Hepatocyte (in vitro differentiated cells): ENCODE results near the gene TCFL5. TPM values are rescaled to one million over a fixed set of nuclear protein-coding genes. Genes with fewer than 3 reads are reported as not detected.

ENCODE experiments used
- DNase-seq: peaks from one replicate; pipeline ENCODE4 v3.0.0-alpha.2; 2016; ENCODE audit warnings: low spot score
- H2AFZ ChIP-seq: fragments of 200-600 bp; sonication (generic); 2 replicates; pipeline ENCODE4 v1.6.0; 2016; ENCODE audit warnings: antibody characterized with exemption, mild to moderate bottlenecking
- H3K27ac ChIP-seq: fragments of 200-600 bp; sonication (generic); 2 replicates; pipeline ENCODE4 v1.5.1; 2016; ENCODE audit warnings: mild to moderate bottlenecking
- H3K27me3 ChIP-seq: fragments of 200-600 bp; sonication (generic); 2 replicates; pipeline ENCODE4 v1.6.1; 2016
- H3K36me3 ChIP-seq: fragments of 200-600 bp; sonication (generic); replicated peaks from 2 replicates; pipeline ENCODE4 v1.5.1; 2016; ENCODE audit warnings: low read depth; ENCODE audit not compliant: insufficient read depth
- H3K4me1 ChIP-seq: fragments of 200-600 bp; sonication (generic); 2 replicates; pipeline ENCODE4 v1.5.1; 2016; ENCODE audit warnings: mild to moderate bottlenecking, moderate library complexity; ENCODE audit not compliant: insufficient read depth
- H3K4me2 ChIP-seq: fragments of 200-600 bp; sonication (generic); 2 replicates; pipeline ENCODE4 v1.6.0; 2016
- H3K4me3 ChIP-seq: fragments of 200-600 bp; sonication (generic); 2 replicates; pipeline ENCODE4 v1.5.1; 2016; ENCODE audit warnings: mild to moderate bottlenecking
- H3K79me2 ChIP-seq: fragments of 200-600 bp; sonication (generic); 2 replicates; pipeline ENCODE4 v1.6.0; 2017; ENCODE audit warnings: mild to moderate bottlenecking
- H3K9me2 ChIP-seq: fragments of 200-600 bp; sonication (generic); replicated peaks from 2 replicates; pipeline ENCODE4 v1.6.0; 2017; ENCODE audit warnings: mild to moderate bottlenecking; ENCODE audit not compliant: insufficient read depth
- H3K9me3 ChIP-seq: fragments of 200-600 bp; sonication (generic); 2 replicates; pipeline ENCODE4 v1.5.1; 2016; ENCODE audit warnings: low read depth, mild to moderate bottlenecking
- H4K20me1 ChIP-seq: fragments of 200-600 bp; sonication (generic); 2 replicates; pipeline ENCODE4 v1.6.0; 2016; ENCODE audit warnings: mild to moderate bottlenecking; ENCODE audit not compliant: insufficient read depth, poor library complexity, severe bottlenecking
- CTCF ChIP-seq: fragments of 200-600 bp; sonication (generic); IDR thresholded peaks from 2 replicates; pipeline ENCODE4 v1.5.1; 2016; ENCODE audit warnings: antibody characterized with exemption, mild to moderate bottlenecking; ENCODE audit not compliant: poor library complexity
- EZH2 ChIP-seq: fragments of 200-600 bp; sonication (generic); IDR thresholded peaks from 2 replicates; pipeline ENCODE4 v1.6.1; 2016; ENCODE audit warnings: antibody characterized with exemption, mild to moderate bottlenecking, borderline replicate concordance
- EZH2phosphoT487 ChIP-seq: fragments of 200-600 bp; sonication (generic); IDR thresholded peaks from one replicate; pipeline ENCODE4 v1.6.1; 2018; ENCODE audit warnings: antibody characterized with exemption, mild to moderate bottlenecking, low read depth, moderate library complexity; ENCODE audit not compliant: unreplicated experiment, severe bottlenecking
- WGBS: methylation state at CpG from one replicate; pipeline ENCODE4 v1.1.6; 2016; ENCODE audit warnings: low lambda C conversion rate; ENCODE audit errors: missing lambda C conversion rate; 5-methylcytosine and 5-hydroxymethylcytosine counted together
- polyA plus RNA-seq: library from polyadenylated mRNA; unstranded; fragments of >200 nt; fragmentation: Nextera tagmentation; extraction: Ambion mirVana; gene quantifications from 2 replicates; pipeline ENCODE4 v1.2.1, GENCODE V29; 2016
- total RNA-seq: library from RNA; depleted of rRNA; stranded (reverse); fragments of >200 nt; gene quantifications from 2 replicates; pipeline ENCODE4 v1.2.3, GENCODE V29; 2014

TCFL5 gene
- total and polyA plus RNA-seq, 2 experiments from 2014 or later = 8.5 to 9.5 TPM

GRCh38 chr20:62908971-62909791 is 47.6 kb upstream of the TCFL5 start:
- no peak overlapping the region for H3K27ac ChIP-seq
- H3K27me3 ChIP-seq = no peaks in the 10 kb centered on the region
- no peak overlapping the region for H3K4me2 ChIP-seq
- H3K9me3 ChIP-seq = no peaks in the 10 kb centered on the region
- peaks cover 75% of the 10 kb centered on the region for H3K79me2 ChIP-seq
- no peak for DNase-seq
- no peaks in the 10 kb centered on the region for H3K4me1 ChIP-seq
- no peak overlapping the region for H3K4me3 ChIP-seq
- peaks cover 2% of the 10 kb centered on the region for H3K36me3 ChIP-seq
- H3K9me2 ChIP-seq = no peaks in the 10 kb centered on the region
- H4K20me1 ChIP-seq = peaks cover 75% of the 10 kb centered on the region
- WGBS = 90% methylated on average over 18 of the region's 18 CpGs
- TF ChIP-seq EZH2phosphoT487 (no peak), EZH2 (no peak), CTCF (no peak)
- H2AFZ ChIP-seq = no peak overlapping the region

- WGBS = 81% methylated on average over 16 of the region's 16 CpGs
- TF ChIP-seq CTCF (peak; percentile 39), EZH2phosphoT487 (no peak)
- H3K9me2 ChIP-seq = no peaks in the 10 kb centered on the region
- no peak overlapping the region for H3K4me3 ChIP-seq
- peaks cover 68% of the 10 kb centered on the region for H4K20me1 ChIP-seq
- peaks cover 62% of the 10 kb centered on the region for H3K79me2 ChIP-seq
- H3K9me3 ChIP-seq = no peaks in the 10 kb centered on the region
- DNase-seq = no peak
- no peak overlapping the region for H2AFZ ChIP-seq
- no peaks in the 10 kb centered on the region for H3K27me3 ChIP-seq
- H3K36me3 ChIP-seq = peaks cover 7% of the 10 kb centered on the region
- H3K4me1 ChIP-seq = no peaks in the 10 kb centered on the region
- no peak overlapping the region for H3K27ac ChIP-seq
- no peak overlapping the region for H3K4me2 ChIP-seq
Measured at GRCh38 chr20:62907384-62908317, 46.0 kb upstream of the TCFL5 start.

- H3K4me1 ChIP-seq = no peaks in the 10 kb centered on the region
- H4K20me1 ChIP-seq = peaks cover 59% of the 10 kb centered on the region
- peaks cover 7% of the 10 kb centered on the region for H3K36me3 ChIP-seq
- H3K27ac ChIP-seq = no peak overlapping the region
- H3K9me2 ChIP-seq = no peaks in the 10 kb centered on the region
- no peak for TF ChIP-seq EZH2
- no peak for TF ChIP-seq CTCF
- TF ChIP-seq EZH2phosphoT487 = no peak
- H3K9me3 ChIP-seq = no peaks in the 10 kb centered on the region
- DNase-seq = no peak
- H3K79me2 ChIP-seq = peaks cover 53% of the 10 kb centered on the region
- no peak overlapping the region for H3K4me3 ChIP-seq
- H2AFZ ChIP-seq = no peak overlapping the region
- 94% methylated on average over 30 of the region's 31 CpGs for WGBS
- no peak overlapping the region for H3K4me2 ChIP-seq
- no peaks in the 10 kb centered on the region for H3K27me3 ChIP-seq
Measured at GRCh38 chr20:62906647-62907375, 45.2 kb upstream of the TCFL5 start.
